ENCODE results near the gene ATN1. TPM values are rescaled to one million over a fixed set of nuclear protein-coding genes. Genes with fewer than 3 reads are reported as not detected.
A peak's percentile ranks its signal among the peaks of the same experiment; 100 is the strongest.

ATN1 gene
- total RNA-seq, 1 experiment from 2014 or later, result 84.7 TPM

- H3K4me1 Mint-ChIP-seq (ENCODE audit: insufficient read depth, unreplicated experiment), result peaks cover 52% of the 10 kb centered on the region
- H3K9me3 Mint-ChIP-seq (ENCODE audit: unreplicated experiment), result no peaks in the 10 kb centered on the region
- no peak for TF ChIP-seq CTCF (IDR thresholded peaks at IDR 0.05; ENCODE audit: unreplicated experiment)
- no peak overlapping the region for H3K4me3 Mint-ChIP-seq (ENCODE audit: unreplicated experiment)
- no peak for DNase-seq (ENCODE audit: unreplicated experiment)
- POLR2A ChIA-PET, result interaction anchor here (0.6 to 4.5 kb wide), 5 partner anchors 8 to 274 kb away, joined by 3 to 78 read pairs (median 4); partner anchors contain the start of genes C12orf57, LPCAT3 and RNU7-1
- no peaks in the 10 kb centered on the region for H3K27me3 Mint-ChIP-seq (ENCODE audit: insufficient read depth, unreplicated experiment)
- no TSS peak for BruUV-seq (replicated peaks)
- intact Hi-C loops (cut with micrococcal nuclease), result no loop called here
- CTCF ChIA-PET, result interaction anchor here (0.6 to 2.8 kb wide), 15 partner anchors 20 to 145 kb away, joined by 3 to 21 read pairs (median 4); partner anchors contain the start of genes C12orf57, LPCAT3 and RNU7-1
- H3K27ac Mint-ChIP-seq (ENCODE audit: low read depth, unreplicated experiment), result no peak overlapping the region
- peaks cover 75% of the 10 kb centered on the region for H3K36me3 Mint-ChIP-seq (ENCODE audit: insufficient read depth, unreplicated experiment)
Observed at GRCh38 chr12:6967651-6968100, 39.9 kb downstream of the ATN1 start.

- CTCF ChIA-PET, result interaction anchor here (0.5 to 2.8 kb wide), 20 partner anchors 21 to 526 kb away, joined by 3 to 21 read pairs (median 4); partner anchors contain the start of genes C12orf57, LPCAT3, MLF2 and RNU7-1
- Mint-ChIP-seq H3K27me3 (ENCODE audit: insufficient read depth, unreplicated experiment) (no peaks in the 10 kb centered on the region), H3K27ac (ENCODE audit: low read depth, unreplicated experiment) (peak overlapping the region; percentile 99), H3K4me1 (ENCODE audit: insufficient read depth, unreplicated experiment) (peaks cover 51% of the 10 kb centered on the region), H3K4me3 (ENCODE audit: unreplicated experiment) (peak overlapping the region; percentile 93), H3K9me3 (ENCODE audit: unreplicated experiment) (no peaks in the 10 kb centered on the region), H3K36me3 (ENCODE audit: insufficient read depth, unreplicated experiment) (peaks cover 78% of the 10 kb centered on the region)
- no TSS peak for BruUV-seq (replicated peaks)
- intact Hi-C loops (cut with micrococcal nuclease), result no loop called here
- POLR2A ChIA-PET, result interaction anchor here (0.6 to 4.5 kb wide), 13 partner anchors 24 to 434 kb away, joined by 3 to 78 read pairs (median 3); partner anchors contain the start of genes C12orf57, GAPDH, LPCAT3 and RNU7-1
- TF ChIP-seq CTCF (IDR thresholded peaks at IDR 0.05; ENCODE audit: unreplicated experiment), result no peak
- no peak for DNase-seq (ENCODE audit: unreplicated experiment)
Observed at GRCh38 chr12:6968426-6968825, 40.7 kb downstream of the ATN1 start.

- peak overlapping the region; percentile 93 for H3K4me3 Mint-ChIP-seq (ENCODE audit: unreplicated experiment)
- no peak for DNase-seq (ENCODE audit: unreplicated experiment)
- intact Hi-C loops (cut with micrococcal nuclease), result loop anchor here (2.0 to 5.0 kb wide), 2 partner anchors 49 to 122 kb away; partner anchors contain the start of genes C1R and LPCAT3
- POLR2A ChIA-PET, result interaction anchor here (0.7 to 4.5 kb wide), 7 partner anchors 8 to 138 kb away, joined by 3 to 78 read pairs (median 5); partner anchors contain the start of genes C12orf57, C1RL, LPCAT3 and RNU7-1
- TF ChIP-seq CTCF (IDR thresholded peaks at IDR 0.05; ENCODE audit: unreplicated experiment), result no peak
- H3K4me1 Mint-ChIP-seq (ENCODE audit: insufficient read depth, unreplicated experiment), result peaks cover 37% of the 10 kb centered on the region
- BruUV-seq (replicated peaks), result TSS peak; percentile 29
- no peaks in the 10 kb centered on the region for H3K9me3 Mint-ChIP-seq (ENCODE audit: unreplicated experiment)
- H3K27ac Mint-ChIP-seq (ENCODE audit: low read depth, unreplicated experiment), result peak overlapping the region; percentile 99
- no peaks in the 10 kb centered on the region for H3K27me3 Mint-ChIP-seq (ENCODE audit: insufficient read depth, unreplicated experiment)
- CTCF ChIA-PET, result interaction anchor here (1.5 to 2.8 kb wide), 2 partner anchors 45 to 143 kb away, joined by 7 to 17 read pairs; no protein-coding TSS in a partner anchor
- peaks cover 78% of the 10 kb centered on the region for H3K36me3 Mint-ChIP-seq (ENCODE audit: insufficient read depth, unreplicated experiment)
Observed at GRCh38 chr12:6970096-6970527, 42.4 kb downstream of the ATN1 start.

- peaks cover 19% of the 10 kb centered on the region for H3K4me1 Mint-ChIP-seq (ENCODE audit: insufficient read depth, unreplicated experiment)
- no peak overlapping the region for H3K27ac Mint-ChIP-seq (ENCODE audit: low read depth, unreplicated experiment)
- intact Hi-C loops (cut with micrococcal nuclease), result loop anchor here (5.0 kb wide), 1 partner anchor 118 kb away; the partner anchor contains the start of gene C1R
- DNase-seq (ENCODE audit: unreplicated experiment), result no peak
- POLR2A ChIA-PET, result interaction anchor here (1.1 to 3.5 kb wide), 4 partner anchors 24 to 82 kb away, joined by 4 to 23 read pairs (median 6); partner anchors contain the start of genes C12orf57, LPCAT3 and RNU7-1
- no peaks in the 10 kb centered on the region for H3K9me3 Mint-ChIP-seq (ENCODE audit: unreplicated experiment)
- no peaks in the 10 kb centered on the region for H3K27me3 Mint-ChIP-seq (ENCODE audit: insufficient read depth, unreplicated experiment)
- peaks cover 79% of the 10 kb centered on the region for H3K36me3 Mint-ChIP-seq (ENCODE audit: insufficient read depth, unreplicated experiment)
- no TSS peak for BruUV-seq (replicated peaks)
- TF ChIP-seq CTCF (IDR thresholded peaks at IDR 0.05; ENCODE audit: unreplicated experiment), result no peak
- CTCF ChIA-PET, result interaction anchor here (0.7 to 2.6 kb wide), 7 partner anchors 9 to 170 kb away, joined by 3 to 11 read pairs (median 4); partner anchors contain the start of gene LPCAT3
- no peak overlapping the region for H3K4me3 Mint-ChIP-seq (ENCODE audit: unreplicated experiment)
Observed at GRCh38 chr12:6974180-6974579, 46.4 kb downstream of the ATN1 start.
